Suprapubic skin (tissue), 4 donors: Measurements from ENCODE around the gene SYT17. TPM values are rescaled to one million over a fixed set of nuclear protein-coding genes. Genes with fewer than 3 reads are reported as not detected.

ENCODE experiments used
- DNase-seq, 2 donors: peaks; one replicate each; pipeline ENCODE4 v3.0.0-alpha.2; 2019; ENCODE audit warnings: low spot score in 2 of 2
- H3K27ac ChIP-seq: fragments of 200-600 bp; sonication (generic); one replicate; pipeline ENCODE4 v1.5.1; 2019
- H3K27me3 ChIP-seq: fragments of 200-600 bp; sonication (generic); one replicate; pipeline ENCODE4 v1.5.1; 2019
- H3K36me3 ChIP-seq: fragments of 200-600 bp; sonication (generic); one replicate; pipeline ENCODE4 v1.5.1; 2019
- H3K4me1 ChIP-seq: fragments of 200-600 bp; sonication (generic); one replicate; pipeline ENCODE4 v1.5.1; 2019
- H3K4me3 ChIP-seq: fragments of 200-600 bp; sonication (generic); one replicate; pipeline ENCODE4 v1.5.1; 2019; ENCODE audit warnings: mild to moderate bottlenecking
- H3K9me3 ChIP-seq: fragments of 200-600 bp; sonication (generic); one replicate; pipeline ENCODE4 v1.5.1; 2019
- CTCF ChIP-seq, 2 donors: fragments of 200-600 bp in 1 of 2; fragments of 450-650 bp in 1 of 2; sonication (generic) in 1 of 2; IDR thresholded peaks; one replicate each; pipeline ENCODE4 v1.5.1; 2016 to 2019; ENCODE audit warnings: antibody characterized with exemption in 2 of 2, mild to moderate bottlenecking in 1 of 2, moderate library complexity in 1 of 2
- EP300 ChIP-seq: sonication (generic); formaldehyde crosslinking; IDR thresholded peaks from one replicate; pipeline ENCODE4 v1.6.1; 2017; ENCODE audit warnings: antibody characterized with exemption
- POLR2A ChIP-seq, 2 donors: fragments of 450-650 bp; IDR thresholded peaks; one replicate each; pipeline ENCODE4 v1.6.1; 2017; ENCODE audit warnings: antibody characterized with exemption in 2 of 2, mild to moderate bottlenecking in 2 of 2, moderate library complexity in 2 of 2
- POLR2AphosphoS5 ChIP-seq, 3 donors: sonication (generic); formaldehyde crosslinking; IDR thresholded peaks; one replicate each; pipeline ENCODE4 v1.6.1; 2017; ENCODE audit warnings: antibody characterized with exemption in 3 of 3
- WGBS: methylation state at CpG from one replicate; pipeline ENCODE4 v1.1.5; 2018; 5-methylcytosine and 5-hydroxymethylcytosine counted together
- total RNA-seq, 4 donors: library from RNA; depleted of rRNA; stranded (reverse); fragments of >200 nt; gene quantifications; one replicate each; pipeline ENCODE4 v1.1.0, GENCODE V29; 2016

Gene SYT17
- total RNA-seq, 4 donors from 2014 or later, result 2.5 to 27.6 (median 9.7) TPM

GRCh38 chr16:19235886-19236285, 67.8 kb downstream of the SYT17 start:
- Histone ChIP-seq H3K4me3 (no peak overlapping the region), H3K9me3 (no peaks in the 10 kb centered on the region), H3K27me3 (no peaks in the 10 kb centered on the region), H3K27ac (no peak overlapping the region), H3K36me3 (no peaks in the 10 kb centered on the region), H3K4me1 (no peaks in the 10 kb centered on the region)
- DNase-seq, result no peak
- 97% methylated on average over 4 of the region's 4 CpGs for WGBS
- no peak for TF ChIP-seq POLR2AphosphoS5 (IDR thresholded peaks at IDR 0.05)
- no peak for TF ChIP-seq POLR2A (IDR thresholded peaks at IDR 0.05)
- TF ChIP-seq CTCF (IDR thresholded peaks at IDR 0.05), result no peak
- no peak for TF ChIP-seq EP300

GRCh38 chr16:19236561-19237209, 68.6 kb downstream of the SYT17 start:
- no peak for DNase-seq
- H3K4me1 ChIP-seq, result no peaks in the 10 kb centered on the region
- H3K27me3 ChIP-seq, result no peaks in the 10 kb centered on the region
- TF ChIP-seq POLR2AphosphoS5 (IDR thresholded peaks at IDR 0.05) (no peak), EP300 (no peak), POLR2A (IDR thresholded peaks at IDR 0.05) (no peak), CTCF (IDR thresholded peaks at IDR 0.05) (no peak)
- no peak overlapping the region for H3K27ac ChIP-seq
- no peaks in the 10 kb centered on the region for H3K36me3 ChIP-seq
- 89% methylated on average over 4 of the region's 4 CpGs for WGBS
- H3K9me3 ChIP-seq, result no peaks in the 10 kb centered on the region
- H3K4me3 ChIP-seq, result no peak overlapping the region

- no peak for DNase-seq
These were observed 70.4 kb downstream of the SYT17 start for GRCh38 chr16:19238406-19238805.

GRCh38 chr16:19239511-19240155, 71.6 kb downstream of the SYT17 start:
- DNase-seq, result no peak
- H3K4me1 ChIP-seq, result no peaks in the 10 kb centered on the region
- H3K9me3 ChIP-seq, result no peaks in the 10 kb centered on the region
- no peaks in the 10 kb centered on the region for H3K27me3 ChIP-seq
- no peak for TF ChIP-seq EP300
- TF ChIP-seq POLR2A (IDR thresholded peaks at IDR 0.05), result no peak
- no peak for TF ChIP-seq POLR2AphosphoS5 (IDR thresholded peaks at IDR 0.05)
- TF ChIP-seq CTCF (IDR thresholded peaks at IDR 0.05), result no peak
- no peaks in the 10 kb centered on the region for H3K36me3 ChIP-seq
- 88% methylated on average over 12 of the region's 13 CpGs for WGBS
- H3K27ac ChIP-seq, result no peak overlapping the region
- no peak overlapping the region for H3K4me3 ChIP-seq

More at GRCh38 chr16:19238406-19238805, 70.4 kb downstream of the SYT17 start:
- H3K36me3 ChIP-seq, result no peaks in the 10 kb centered on the region
- TF ChIP-seq POLR2A (IDR thresholded peaks at IDR 0.05) (no peak), CTCF (IDR thresholded peaks at IDR 0.05) (no peak), EP300 (no peak), POLR2AphosphoS5 (IDR thresholded peaks at IDR 0.05) (no peak)
- no peaks in the 10 kb centered on the region for H3K27me3 ChIP-seq
- no peaks in the 10 kb centered on the region for H3K4me1 ChIP-seq
- WGBS, result 40% methylated on average over 1 of the region's 4 CpGs
- no peak overlapping the region for H3K27ac ChIP-seq
- no peak overlapping the region for H3K4me3 ChIP-seq
- no peaks in the 10 kb centered on the region for H3K9me3 ChIP-seq

GRCh38 chr16:19240494-19240893, 72.5 kb downstream of the SYT17 start:
- H3K27ac ChIP-seq, result no peak overlapping the region
- no peaks in the 10 kb centered on the region for H3K27me3 ChIP-seq
- TF ChIP-seq CTCF (IDR thresholded peaks at IDR 0.05) (no peak), POLR2AphosphoS5 (IDR thresholded peaks at IDR 0.05) (no peak), POLR2A (IDR thresholded peaks at IDR 0.05) (no peak), EP300 (no peak)
- no peak for DNase-seq
- no peak overlapping the region for H3K4me3 ChIP-seq
- H3K36me3 ChIP-seq, result no peaks in the 10 kb centered on the region
- H3K9me3 ChIP-seq, result no peaks in the 10 kb centered on the region
- H3K4me1 ChIP-seq, result no peaks in the 10 kb centered on the region
- 89% methylated on average over 2 of the region's 7 CpGs for WGBS
